NCI-H748 (cell line): ENCODE results near the gene CACNA2D1.

Experiments
- DNase-seq: peaks from one replicate; lab custom pipeline; 2025; ENCODE audit not compliant: unreplicated experiment; lab: John Stamatoyannopoulos, UW

CACNA2D1 gene

GRCh38 chr7:82053453-82054032 is 390.0 kb downstream of the CACNA2D1 start:
- no peak for DNase-seq

GRCh38 chr7:82051601-82052000 is 392.0 kb downstream of the CACNA2D1 start:
- DNase-seq: peak; percentile 87

- peak; percentile 41 for DNase-seq
These were observed 392.8 kb downstream of the CACNA2D1 start for GRCh38 chr7:82050792-82051191.

GRCh38 chr7:82049891-82050533 is 393.6 kb downstream of the CACNA2D1 start:
- DNase-seq: peak; percentile 86

GRCh38 chr7:82049442-82049841 is 394.1 kb downstream of the CACNA2D1 start:
- DNase-seq: peak; percentile 34

GRCh38 chr7:82044497-82045080 is 399.0 kb downstream of the CACNA2D1 start:
- DNase-seq: peak; percentile 68

- DNase-seq: no peak
These were observed 404.0 kb downstream of the CACNA2D1 start for GRCh38 chr7:82039621-82040020.

GRCh38 chr7:82036146-82036886 is 407.3 kb downstream of the CACNA2D1 start:
- DNase-seq: no peak

GRCh38 chr7:82035456-82035855 is 408.1 kb downstream of the CACNA2D1 start:
- no peak for DNase-seq

- no peak for DNase-seq
These were observed 410.7 kb downstream of the CACNA2D1 start for GRCh38 chr7:82032901-82033300.

- DNase-seq: no peak
These were observed 414.2 kb downstream of the CACNA2D1 start for GRCh38 chr7:82029236-82029913.

GRCh38 chr7:82028097-82028496 is 415.5 kb downstream of the CACNA2D1 start:
- DNase-seq: no peak

GRCh38 chr7:82021713-82022112 is 421.9 kb downstream of the CACNA2D1 start:
- DNase-seq: no peak

GRCh38 chr7:82021036-82021435 is 422.5 kb downstream of the CACNA2D1 start:
- DNase-seq: no peak

GRCh38 chr7:82019551-82020475 is 423.8 kb downstream of the CACNA2D1 start:
- DNase-seq: no peak

GRCh38 chr7:82018226-82018625 is 425.4 kb downstream of the CACNA2D1 start:
- DNase-seq: no peak

- DNase-seq: peak; percentile 31
These were observed 426.1 kb downstream of the CACNA2D1 start for GRCh38 chr7:82017334-82017943.

- peak; percentile 12 for DNase-seq
These were observed 427.8 kb downstream of the CACNA2D1 start for GRCh38 chr7:82015751-82016150.

GRCh38 chr7:82014574-82014973 is 429.0 kb downstream of the CACNA2D1 start:
- peak; percentile 30 for DNase-seq

- DNase-seq: no peak
These were observed 431.1 kb downstream of the CACNA2D1 start for GRCh38 chr7:82012453-82012852.
